ENCODE results near the gene VPS26C.

- no peak for TF ChIP-seq CTCF (IDR thresholded peaks at IDR 0.05)
- no peak for TF ChIP-seq ZFX (IDR thresholded peaks at IDR 0.05; ENCODE audit: borderline replicate concordance)
Measured at GRCh38 chr21:37176716-37177115, 90.4 kb downstream of the VPS26C start.
